GM18868 (cell line): ENCODE measurements around the gene TBK1.

Experiments used
- ATAC-seq: cut with Tn5 transposase; IDR thresholded peaks from one replicate; pipeline ENCODE4 v1.9.1; 2021; ENCODE audit warnings: mild to moderate bottlenecking, moderate library complexity; ENCODE audit not compliant: unreplicated experiment

Gene TBK1

DNA sequence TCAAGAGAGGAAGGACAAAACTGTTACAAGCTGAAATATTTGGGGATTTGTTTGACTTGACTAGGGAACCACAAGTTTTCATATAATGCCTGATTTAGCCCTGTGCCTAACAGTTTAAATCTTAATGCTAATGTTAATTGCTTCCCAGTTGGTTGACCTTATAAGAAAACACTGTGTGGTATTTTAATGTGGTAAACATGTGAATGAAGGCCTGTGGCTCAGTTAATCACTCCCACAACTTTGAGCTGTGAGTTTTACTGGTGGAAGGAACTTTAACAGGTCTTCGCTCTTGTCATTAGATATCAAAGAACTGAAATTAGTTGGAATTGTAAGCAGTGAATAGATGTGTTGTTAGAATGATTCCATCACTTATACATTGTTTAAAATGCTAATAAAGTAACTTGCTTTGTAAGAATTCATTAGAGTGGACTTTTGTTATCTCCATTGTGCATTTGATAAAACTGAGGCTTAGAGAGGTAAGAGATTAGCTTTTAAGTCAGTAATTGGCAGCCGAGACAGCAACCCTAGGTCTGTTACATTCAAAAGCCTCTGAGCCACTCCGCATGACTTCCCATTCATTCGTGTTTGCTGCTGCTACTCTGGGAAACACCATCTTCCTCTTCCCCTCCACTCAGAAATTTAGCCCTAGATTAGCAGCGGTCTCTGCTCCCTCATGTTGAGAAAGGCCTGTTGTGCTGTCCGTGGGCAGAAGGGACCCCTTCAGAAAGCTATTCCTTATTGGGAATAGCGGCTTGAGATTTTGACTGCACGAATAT, 1.0 kb upstream of the TBK1 start:
- ATAC-seq = peak; percentile 18

DNA sequence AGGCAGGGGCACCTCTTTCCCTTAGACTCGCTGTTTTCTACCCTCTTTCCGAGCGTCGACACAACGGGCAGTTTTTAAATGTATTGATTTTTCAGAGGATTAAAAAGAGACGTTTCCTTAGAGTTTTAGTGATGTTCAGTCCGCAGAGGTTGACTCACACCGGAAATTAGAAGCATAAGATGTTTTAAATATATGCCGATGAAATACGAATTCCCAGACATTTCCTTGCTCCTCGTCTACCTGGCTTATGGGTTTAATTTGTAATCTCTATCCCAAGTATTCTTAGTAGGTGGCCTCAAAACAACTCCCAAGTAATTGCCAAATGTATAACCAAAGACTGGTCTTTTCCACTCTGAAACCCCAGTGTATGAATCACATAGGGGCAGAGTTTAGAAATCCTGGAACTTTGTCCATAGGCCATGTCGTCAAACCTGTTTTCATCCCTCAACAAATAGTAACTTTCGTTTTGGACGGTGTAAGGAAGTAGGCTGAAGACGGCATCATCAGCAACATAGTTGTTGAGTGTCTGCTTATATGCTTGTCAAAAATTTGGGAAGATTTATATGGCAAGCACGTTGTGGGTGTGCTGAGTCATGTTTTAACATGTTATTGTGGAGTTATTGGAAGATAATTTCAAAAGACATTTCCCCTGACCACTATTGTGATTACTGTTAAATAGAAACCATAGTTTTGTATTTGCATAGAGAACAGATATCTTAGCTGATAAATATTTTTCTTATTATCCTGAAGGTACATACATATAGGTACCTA, 824 bp downstream of the TBK1 start:
- ATAC-seq = peak; percentile 1

DNA sequence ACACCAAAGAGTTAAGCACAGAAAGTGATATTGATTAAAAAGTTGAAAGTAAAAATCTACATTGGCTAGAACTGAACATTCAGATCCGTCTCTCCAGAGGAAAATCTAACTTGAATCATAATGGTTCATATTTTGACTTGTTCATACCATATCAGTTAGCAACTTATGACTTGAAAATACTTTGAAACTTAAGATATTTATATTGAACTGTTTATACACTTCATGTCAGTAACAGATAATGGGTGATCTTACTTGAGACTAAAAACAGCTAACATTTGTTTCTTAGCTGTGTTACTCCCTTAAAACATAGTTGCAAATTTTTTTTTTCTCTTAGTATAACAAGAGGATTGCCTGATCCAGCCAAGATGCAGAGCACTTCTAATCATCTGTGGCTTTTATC, 3.6 kb downstream of the TBK1 start:
- no peak for ATAC-seq

DNA sequence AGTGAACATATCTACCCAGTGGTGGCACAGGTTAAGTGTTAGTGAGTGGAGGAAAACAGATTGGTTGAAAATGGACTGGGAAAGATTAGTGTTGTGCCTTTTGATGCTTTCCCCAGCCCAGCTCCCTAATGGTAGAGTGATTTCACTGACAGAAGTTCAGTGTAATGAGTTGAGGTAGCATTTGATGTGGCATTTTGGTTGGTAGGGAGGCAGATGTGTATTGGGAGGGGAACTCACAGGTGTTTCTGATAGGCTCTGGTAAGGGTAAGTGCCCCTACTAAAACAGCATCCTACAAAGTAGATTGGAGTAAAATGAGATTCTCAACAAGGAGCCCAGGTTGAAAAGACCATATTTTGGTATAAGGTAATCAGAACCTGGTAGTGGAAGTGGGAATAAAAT, 4.2 kb downstream of the TBK1 start:
- no peak for ATAC-seq

DNA sequence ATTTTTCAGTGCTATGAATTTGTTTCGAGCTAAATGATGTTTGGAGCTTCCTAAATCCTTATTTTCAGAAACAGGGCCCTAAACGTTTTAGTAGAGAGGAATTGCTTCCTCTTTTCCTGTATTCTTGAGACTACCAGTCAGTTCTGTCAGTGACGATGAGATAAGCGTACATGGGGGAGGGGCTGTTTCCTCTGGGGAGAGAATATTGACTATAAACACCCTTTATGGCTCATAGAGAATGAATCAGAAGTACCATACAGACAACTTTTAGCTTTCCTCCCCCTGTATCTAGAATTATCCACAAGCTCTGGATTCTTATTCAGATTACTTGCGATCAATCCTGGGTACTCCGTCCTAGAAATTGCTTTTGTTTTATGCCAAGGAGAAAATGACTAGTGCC, 5.1 kb downstream of the TBK1 start:
- no peak for ATAC-seq

DNA sequence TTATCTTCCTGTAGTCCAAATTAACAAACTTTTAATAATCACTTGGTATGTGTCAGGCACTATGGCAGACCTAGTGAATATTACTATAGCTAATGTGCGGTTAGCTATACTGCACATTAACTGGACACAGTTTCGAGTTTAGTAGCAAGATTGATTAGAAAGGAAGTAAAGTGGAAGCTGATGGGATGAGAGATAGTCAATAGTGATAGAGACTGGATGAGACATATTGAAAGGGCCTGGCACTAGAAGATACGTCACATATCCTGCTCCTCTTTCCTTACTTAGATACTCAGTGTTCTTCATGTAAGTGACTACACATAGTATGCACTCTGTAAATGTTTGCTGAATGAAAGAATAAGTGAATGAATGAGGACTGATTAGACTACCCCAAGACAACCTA, 5.5 kb downstream of the TBK1 start:
- no peak for ATAC-seq

DNA sequence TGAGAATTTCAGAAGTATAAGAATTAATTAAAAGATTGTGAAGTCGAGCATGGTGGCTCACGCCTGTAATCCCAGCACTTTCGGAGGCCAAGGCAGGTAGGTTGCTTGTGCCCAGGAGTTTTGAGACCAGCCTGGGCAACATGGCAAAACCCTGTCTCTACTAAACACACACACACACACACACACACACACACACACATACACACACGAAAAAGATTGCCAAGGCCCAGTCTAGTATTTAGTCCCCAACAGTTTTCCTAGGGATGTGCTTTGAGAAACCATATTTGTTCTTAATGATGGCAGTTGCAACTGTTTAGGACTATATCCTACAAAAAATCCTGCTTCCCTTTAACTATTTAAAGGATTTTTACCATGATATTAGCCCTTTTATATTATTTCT, 6.0 kb downstream of the TBK1 start:
- ATAC-seq = no peak

DNA sequence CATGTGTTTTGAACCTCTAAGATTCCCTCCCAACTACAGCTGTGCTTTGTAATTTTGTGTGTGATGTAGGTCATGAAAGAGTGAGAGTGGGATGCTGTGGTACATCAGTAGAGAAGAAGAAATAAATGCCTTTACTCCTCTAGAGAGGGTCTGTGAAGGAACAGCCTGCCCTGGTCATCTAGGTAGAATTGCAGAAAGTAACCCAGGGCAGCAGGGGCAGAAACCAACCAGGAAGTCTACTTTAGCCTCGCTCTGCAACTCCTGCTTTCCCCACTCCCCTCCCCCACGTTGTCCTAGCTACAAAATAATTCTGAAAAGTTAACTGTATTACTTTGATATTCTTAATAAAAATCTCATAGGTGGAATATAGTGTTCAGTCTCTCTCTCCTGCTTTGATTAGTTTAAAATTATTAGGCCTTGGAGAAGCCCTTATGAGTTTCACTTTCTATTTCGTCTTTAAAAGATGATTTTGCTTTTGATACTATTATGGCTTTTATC, 7.5 kb downstream of the TBK1 start:
- peak; percentile 54 for ATAC-seq

DNA sequence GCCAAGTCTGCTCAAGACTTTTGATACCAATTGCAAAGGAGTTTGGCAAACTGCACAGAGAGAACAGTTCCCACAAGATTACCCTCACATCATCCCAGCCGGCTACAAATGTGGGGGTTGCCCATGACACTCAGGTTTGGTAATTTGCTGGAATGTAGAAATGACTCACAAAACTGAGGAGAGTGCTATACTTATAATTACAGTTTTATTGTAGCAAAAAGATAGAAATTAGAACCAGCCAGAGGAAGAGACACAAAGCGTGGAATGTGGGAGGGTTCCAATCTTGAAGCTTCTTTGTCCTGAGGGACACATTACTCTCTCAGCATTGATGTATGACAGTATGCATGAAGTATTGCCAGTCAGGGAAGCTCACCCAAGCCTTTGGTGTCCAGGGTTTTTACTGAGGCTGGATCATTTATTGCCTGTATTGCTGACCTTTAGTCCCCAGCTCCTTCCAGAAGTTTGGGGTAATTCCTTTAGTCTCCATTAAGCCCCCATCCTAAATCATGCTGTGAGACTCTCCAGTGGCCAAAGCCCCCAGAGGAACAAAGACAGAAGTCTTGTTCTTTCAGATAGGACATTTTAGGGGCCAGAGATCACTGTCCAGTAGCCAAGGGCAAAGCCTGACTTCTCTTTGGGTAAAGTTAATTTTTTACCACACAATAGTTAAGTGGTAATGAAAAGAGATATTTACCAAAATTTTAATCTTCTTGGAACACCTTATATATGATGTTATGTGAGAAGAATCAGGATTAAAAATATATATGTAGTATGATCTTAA, 9.9 kb downstream of the TBK1 start:
- no peak for ATAC-seq

DNA sequence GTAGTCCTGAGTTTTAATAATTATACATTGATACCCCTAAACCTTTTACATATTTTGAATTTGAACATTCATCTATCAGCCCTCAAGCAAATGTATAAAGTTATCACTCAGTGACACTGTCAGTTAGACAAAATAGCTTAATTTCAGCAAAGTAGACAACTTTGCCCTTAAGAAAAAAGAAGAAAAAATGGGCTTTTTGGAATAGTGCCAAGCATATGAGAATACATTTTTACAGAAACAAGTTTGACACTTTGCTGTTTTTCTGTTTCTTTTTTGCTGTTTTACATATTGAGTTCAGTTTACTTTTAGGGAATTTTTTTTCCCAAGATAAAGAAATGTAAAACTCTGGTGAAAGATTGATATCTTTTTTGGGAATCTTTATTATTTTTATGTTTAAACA, 14.3 kb downstream of the TBK1 start:
- ATAC-seq = no peak

DNA sequence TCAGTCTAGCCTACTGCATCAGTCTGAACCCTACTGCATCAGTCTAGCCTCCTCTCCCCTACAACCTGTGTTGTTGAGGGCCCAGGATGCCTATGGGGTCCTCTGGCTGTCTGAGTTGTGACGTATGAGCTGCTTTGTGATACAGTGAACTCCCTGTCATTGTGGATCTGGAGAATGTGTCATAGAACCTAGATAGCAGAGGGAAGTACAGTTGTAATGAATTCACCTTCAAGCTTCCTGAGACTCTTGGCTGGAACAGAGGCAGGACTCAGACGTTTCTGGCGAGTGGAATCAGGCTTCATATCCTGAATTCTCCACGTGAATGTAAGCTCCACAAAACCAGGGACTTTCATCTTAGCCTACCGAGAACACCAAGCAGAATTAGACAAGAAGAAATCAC, 17.0 kb downstream of the TBK1 start:
- no peak for ATAC-seq

DNA sequence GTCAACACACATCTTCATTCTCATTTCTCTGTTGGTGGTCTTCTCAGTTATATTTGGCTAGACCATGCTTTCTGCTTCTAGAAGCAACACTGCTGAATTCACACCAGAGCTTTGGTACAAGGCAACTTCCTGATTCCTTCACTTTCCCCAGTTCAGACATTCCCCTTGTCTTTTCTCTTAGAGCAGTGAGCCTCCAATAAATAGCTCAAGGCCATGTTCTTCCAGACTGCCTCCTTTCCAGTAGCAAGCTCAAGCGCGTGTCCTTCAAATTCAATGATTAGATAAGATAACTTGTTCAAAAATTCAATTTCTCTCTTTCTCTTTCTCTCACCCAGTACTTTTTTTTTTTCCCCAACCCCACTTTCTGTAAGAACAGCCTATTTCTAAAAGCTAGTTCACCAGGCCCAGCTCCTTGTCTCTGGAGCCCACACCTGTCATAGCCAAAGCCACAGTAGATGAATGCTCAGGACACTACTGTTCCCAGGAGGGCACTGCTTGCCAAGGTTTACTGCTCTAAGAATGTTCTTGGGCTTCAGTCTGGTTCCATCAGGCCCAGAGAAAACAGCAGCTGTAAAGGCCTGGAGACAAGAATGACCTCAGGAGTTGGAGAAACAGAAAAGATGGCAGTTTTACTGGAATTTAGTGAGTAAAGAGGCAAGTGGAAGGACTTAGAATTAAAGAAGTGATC, 17.7 kb downstream of the TBK1 start:
- ATAC-seq = no peak

DNA sequence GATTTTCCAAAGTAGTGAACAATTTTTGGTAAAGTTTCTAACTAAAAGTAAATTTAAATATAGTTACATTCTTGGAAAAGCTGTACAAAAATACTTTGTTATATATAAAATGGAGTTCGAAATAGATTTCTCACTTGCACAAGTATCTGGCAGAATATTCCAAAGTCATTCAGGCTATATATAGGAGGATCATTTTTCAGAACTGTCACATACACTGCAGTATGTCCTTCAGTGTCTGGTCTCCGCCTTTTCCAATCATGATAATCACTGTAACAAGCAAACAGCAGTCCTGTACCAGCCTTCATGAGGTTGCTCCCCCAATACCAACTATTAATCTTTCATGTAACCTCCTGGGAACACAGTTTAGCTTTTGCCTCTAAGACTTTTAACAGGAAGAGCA, 18.6 kb downstream of the TBK1 start:
- no peak for ATAC-seq

DNA sequence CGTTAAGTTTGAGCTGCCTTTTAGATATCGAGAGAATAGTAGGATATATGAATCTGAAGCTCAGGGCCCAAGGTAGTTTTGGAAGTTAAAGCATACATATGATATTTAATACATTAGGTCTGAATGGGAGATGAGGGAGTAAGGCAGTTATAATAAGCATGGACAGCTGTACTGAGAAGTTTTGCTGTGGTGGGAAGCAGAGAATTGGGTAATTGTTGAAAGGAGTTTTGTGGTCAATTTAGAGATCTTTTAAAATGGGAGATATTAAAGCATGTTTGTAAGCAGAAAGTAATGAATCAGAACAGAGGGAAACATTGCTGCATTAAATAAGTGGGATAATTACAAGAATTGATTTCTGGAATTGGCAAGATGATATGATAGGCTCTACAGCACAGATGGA, 21.3 kb downstream of the TBK1 start:
- ATAC-seq = no peak

DNA sequence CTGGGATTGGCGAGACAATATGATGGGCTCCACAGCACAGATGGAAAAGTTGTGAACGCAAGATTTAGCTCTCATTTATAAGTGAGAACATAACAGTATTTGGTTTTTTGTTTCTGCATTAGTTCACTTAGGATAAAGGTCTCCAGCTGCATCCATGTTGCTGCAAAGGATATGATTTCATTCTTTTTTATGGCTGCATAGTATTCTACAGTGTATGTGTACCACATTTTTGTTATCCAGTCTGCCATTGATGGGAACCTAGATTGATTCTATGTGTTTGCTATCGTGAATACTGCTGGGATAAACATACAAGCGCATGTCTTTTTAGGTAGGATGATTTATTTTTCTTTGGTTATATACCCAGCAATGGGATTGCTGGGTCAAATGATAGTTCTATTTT, 23.6 kb downstream of the TBK1 start:
- ATAC-seq = no peak

DNA sequence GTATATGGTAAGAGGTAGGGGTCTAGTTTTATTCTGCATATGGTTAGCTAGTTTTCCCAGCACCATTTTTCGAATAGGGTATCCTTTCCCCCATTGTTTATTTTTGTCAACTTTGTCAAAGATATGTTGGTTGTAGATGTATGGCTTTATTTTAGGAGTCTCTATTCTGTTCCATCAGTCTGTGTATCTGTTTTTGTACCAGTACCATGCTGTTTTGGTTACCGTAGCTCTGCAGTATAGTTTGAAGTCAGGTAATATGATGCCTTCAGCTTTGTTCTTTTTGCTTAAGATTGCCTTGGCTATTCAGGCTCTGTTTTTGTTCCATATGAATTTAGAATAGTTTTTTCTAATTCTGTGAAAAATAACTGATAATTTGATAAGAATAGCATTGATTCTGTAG, 24.9 kb downstream of the TBK1 start:
- ATAC-seq = no peak

DNA sequence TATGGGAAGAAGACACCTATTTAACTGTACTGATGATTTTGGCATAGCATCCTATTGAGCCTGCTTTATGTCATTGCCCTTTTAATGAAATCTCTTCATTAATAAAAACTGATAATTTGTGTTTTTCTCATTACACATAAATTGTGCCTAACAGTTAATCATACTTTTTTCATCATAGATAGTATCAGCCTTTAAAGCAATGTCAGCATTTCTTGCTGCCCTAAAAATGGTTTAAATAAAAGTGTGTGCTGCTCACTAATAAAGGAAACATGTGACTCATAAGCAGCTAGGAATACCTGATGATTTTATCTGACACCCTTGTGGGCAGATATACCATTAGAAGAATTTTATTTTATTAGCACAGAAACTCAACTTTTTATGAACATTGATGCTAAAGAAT, 26.7 kb downstream of the TBK1 start:
- no peak for ATAC-seq

DNA sequence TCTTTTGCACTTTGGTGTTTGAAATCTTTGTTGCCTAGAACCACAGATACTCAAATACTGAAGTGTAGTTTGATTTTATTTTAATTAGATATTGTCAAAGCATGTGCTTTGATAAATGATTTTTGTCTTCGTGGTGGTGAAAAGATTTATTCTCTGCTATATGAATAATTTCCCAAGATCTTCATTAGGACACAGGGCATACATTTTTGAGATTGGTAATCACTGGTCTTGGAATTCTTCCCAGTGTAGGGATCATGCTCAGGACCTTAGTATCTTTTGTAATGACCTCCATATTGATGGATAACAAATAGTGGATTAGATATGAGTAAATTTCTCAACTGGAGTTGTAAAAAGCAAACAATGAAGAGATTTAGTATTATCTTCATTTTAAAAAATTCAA, 28.2 kb downstream of the TBK1 start:
- no peak for ATAC-seq

DNA sequence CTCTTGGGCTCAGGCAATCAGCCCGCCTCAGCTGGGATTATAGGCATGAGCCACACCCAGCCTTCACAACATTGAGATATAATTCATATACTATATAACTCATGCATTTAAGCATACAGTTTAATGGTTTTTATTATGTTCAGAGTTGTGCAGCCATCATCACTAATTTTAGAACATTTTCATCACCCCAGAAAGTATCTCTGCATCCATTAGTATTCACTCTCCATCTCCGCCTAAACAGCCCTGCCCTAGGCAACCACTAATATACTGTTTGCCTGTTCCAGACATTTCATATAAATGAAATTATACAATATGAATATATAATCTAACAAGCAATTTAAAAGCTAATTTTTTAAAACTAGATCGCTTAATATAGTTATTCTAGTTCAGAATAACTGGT, 34.7 kb downstream of the TBK1 start:
- ATAC-seq = no peak

DNA sequence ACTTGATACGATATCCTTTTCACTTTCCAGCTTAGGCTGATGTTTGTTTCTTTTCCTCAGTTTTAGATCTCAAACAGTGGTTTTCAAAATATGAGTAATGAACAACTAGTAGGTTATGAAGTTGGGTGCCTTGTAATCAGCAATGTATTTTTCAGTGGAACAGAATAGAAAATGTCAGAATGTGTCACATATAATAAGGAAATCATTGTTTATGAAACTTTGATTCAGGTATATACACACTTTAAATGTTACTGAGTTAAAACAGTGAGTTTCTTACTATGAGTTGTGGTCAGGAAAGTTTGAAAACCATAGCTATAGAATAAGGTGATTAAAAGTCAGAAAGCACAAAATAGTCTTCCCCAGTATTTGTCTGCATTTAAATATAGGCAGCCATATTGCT, 39.8 kb downstream of the TBK1 start:
- ATAC-seq = no peak

DNA sequence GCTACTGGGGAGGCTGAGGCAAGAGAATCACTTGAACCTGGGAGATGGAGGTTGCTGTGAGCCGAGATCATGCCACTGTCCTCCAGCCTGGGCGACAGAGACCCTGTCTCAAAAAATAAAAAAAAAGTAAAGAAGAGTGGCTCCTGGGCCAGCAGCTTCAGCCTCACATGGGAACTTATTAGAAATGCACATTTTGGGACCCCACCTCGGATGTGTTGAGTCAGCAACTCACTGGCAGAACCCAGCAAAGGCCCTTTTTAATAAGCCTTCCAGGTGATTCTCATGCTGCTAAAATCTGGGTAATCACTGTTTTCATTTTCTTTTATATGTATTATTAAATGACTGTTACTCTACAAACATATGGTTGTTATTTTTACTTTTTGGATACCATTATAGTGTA, 41.6 kb downstream of the TBK1 start:
- ATAC-seq = no peak
